ENCODE measurements around the gene NQO2. TPM values are rescaled to one million over a fixed set of nuclear protein-coding genes. Genes with fewer than 3 reads are reported as not detected.
"Not testable (repeated sequence)": the region's sequence is repeated elsewhere in the genome, so short reads cannot be mapped to it uniquely, and the experiment has no call there.

NQO2 gene
- total RNA-seq, 4 donors from 2014 or later: 24.4 to 40.5 (median 36.7) TPM

DNA sequence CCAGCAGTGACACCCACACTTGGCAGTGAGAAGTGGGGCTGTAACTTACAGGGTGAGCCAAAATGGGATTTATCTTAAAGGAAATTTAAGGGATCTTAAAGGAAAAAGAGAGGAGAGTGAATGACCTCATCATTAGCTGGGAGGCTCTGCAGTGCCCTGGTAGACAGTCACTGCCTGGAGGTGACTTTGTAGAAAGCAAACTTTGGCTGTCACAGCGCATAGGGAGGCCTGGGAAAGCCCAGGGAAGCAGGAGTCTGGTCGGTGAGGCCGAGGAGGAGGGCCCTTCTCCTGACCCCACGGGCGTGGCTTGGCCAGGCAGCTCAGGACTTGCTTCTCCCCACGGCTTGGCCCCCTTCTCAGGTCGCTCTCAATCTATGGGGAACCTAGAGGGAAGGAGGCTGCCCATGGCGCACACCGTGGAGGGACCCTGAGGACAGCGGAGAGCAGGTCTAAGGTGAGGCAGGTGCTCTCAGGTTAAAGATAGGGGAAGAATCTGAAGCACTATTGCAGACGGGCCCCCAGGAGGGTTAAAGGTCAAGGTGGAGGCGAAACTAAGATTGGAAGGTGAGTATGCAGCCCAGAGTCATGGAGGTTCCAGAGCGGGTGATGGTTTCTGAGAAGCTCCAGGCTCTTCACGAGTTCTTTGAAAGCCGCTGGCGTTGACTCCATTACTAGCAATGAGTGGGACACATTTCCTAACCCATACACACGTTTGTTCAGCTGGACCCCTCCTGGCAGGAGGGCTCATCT lies 53.0 kb downstream of the NQO2 start:
- 76 to 77% methylated on average over 17 of the region's 17 CpGs for WGBS, 2 donors
- TF ChIP-seq POLR2A (IDR thresholded peaks at IDR 0.05): no peak
- TF ChIP-seq, protein P1, sequence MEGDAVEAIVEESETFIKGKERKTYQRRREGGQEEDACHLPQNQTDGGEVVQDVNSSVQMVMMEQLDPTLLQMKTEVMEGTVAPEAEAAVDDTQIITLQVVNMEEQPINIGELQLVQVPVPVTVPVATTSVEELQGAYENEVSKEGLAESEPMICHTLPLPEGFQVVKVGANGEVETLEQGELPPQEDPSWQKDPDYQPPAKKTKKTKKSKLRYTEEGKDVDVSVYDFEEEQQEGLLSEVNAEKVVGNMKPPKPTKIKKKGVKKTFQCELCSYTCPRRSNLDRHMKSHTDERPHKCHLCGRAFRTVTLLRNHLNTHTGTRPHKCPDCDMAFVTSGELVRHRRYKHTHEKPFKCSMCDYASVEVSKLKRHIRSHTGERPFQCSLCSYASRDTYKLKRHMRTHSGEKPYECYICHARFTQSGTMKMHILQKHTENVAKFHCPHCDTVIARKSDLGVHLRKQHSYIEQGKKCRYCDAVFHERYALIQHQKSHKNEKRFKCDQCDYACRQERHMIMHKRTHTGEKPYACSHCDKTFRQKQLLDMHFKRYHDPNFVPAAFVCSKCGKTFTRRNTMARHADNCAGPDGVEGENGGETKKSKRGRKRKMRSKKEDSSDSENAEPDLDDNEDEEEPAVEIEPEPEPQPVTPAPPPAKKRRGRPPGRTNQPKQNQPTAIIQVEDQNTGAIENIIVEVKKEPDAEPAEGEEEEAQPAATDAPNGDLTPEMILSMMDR (IDR thresholded peaks at IDR 0.05): no peak
- DNase-seq (ENCODE audit: low spot score in 2 of 2): no peak
- intact Hi-C loops (cut with DNase I; ENCODE audit: low total_unique reads): loop anchor here (10.0 kb wide), 1 partner anchor 208 kb away; the partner anchor contains the start of gene SERPINB1
- no peak overlapping the region for H3K4me3 ChIP-seq (ENCODE audit: low read depth, poor library complexity, severe bottlenecking)

DNA sequence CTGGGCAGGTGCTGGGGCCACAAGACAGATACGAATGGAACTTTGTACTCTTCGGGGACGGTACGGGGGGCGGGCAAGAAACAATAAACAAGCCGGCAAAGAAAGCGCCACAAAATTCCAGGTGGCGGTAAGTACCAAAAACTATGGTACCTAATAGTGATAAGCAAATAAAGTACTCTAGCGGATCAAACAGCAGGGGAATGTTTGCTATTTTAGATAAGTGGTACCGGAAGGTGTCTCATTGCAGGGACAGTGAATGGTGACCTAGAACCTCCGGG lies 53.5 kb downstream of the NQO2 start:
- no peak for DNase-seq (ENCODE audit: low spot score in 2 of 2)
- 78 to 82% methylated on average over 11 of the region's 11 CpGs for WGBS, 2 donors
- TF ChIP-seq, protein P1 (IDR thresholded peaks at IDR 0.05): no peak
- no peak for TF ChIP-seq POLR2A (IDR thresholded peaks at IDR 0.05)
- H3K4me3 ChIP-seq (ENCODE audit: low read depth, poor library complexity, severe bottlenecking): no peak overlapping the region
- intact Hi-C loops (cut with DNase I; ENCODE audit: low total_unique reads): loop anchor here (10.0 kb wide), 1 partner anchor 208 kb away; the partner anchor contains the start of gene SERPINB1

DNA sequence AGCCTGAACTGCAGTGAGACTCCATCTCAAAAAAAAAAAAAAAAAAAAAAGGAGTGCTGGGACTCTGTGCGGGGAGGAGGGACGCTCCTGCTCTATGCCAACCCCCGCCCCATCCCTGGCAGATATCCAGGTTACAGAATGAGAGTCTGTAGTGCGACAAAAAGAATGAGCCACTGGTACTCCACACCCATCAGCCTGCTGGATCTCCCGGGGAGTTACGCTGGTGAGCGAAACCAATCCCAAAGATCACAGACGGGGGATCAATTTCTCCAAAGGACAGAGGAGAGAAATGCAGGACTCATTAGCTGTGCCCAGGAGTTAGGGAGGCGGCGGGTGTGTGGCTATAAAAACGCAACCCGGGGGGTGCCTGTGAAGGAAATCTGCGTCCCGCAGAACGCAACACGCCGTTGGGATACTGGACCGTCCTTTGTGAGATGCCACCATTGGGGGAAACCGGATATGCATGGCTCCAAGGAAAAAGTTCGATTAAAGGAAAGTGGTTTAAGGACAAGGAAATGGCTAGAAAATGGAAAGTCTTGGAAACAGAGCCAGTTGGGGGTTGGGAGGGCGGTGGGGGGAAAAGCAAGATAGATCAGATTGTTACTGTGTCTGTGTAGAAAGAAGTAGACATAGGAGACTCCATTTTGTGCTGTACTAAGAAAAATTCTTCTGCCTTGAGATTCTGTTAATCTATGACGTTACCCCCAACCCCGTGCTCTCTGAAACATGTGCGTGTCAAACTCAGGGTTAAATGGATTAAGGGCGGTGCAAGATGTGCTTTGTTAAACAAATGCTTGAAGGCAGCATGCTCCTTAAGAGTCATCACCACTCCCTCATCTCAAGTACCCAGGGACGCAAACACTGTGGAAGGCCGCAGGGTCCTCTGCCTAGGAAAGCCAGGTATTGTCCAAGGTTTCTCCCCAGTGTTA lies 54.8 kb downstream of the NQO2 start:
- peak in 1 of 2 donors; percentile 95 for DNase-seq (ENCODE audit: low spot score in 2 of 2)
- intact Hi-C loops (cut with DNase I; ENCODE audit: low total_unique reads): loop anchor here (2.0 to 10.0 kb wide), 2 partner anchors 58 to 210 kb away; partner anchors contain the start of gene SERPINB1
- not testable (repeated sequence) for H3K4me3 ChIP-seq (ENCODE audit: low read depth, poor library complexity, severe bottlenecking)
- WGBS, 2 donors: 20 to 23% methylated on average over 27 of the region's 27 CpGs

DNA sequence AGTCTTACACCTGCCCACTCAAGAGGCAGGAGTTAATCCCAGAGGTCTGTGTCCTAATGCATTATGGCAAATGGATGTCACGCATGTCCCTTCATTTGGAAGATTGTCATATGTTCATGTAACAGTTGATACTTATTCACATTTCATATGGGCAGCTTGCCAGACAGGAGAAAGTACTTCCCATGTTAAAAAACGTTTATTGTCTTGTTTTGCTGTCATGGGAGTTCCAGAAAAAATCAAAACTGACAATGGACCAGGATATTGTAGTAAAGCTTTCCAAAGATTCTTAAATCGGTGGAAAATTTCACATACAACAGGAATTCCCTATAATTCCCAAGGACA lies 55.4 kb downstream of the NQO2 start:
- 47 to 55% methylated on average over 3 of the region's 3 CpGs for WGBS, 2 donors
- not testable (repeated sequence) for DNase-seq (ENCODE audit: low spot score in 2 of 2); H3K4me3 ChIP-seq (ENCODE audit: low read depth, poor library complexity, severe bottlenecking)
- intact Hi-C loops (cut with DNase I; ENCODE audit: low total_unique reads): loop anchor here (2.0 to 10.0 kb wide), 2 partner anchors 58 to 210 kb away; partner anchors contain the start of gene SERPINB1

DNA sequence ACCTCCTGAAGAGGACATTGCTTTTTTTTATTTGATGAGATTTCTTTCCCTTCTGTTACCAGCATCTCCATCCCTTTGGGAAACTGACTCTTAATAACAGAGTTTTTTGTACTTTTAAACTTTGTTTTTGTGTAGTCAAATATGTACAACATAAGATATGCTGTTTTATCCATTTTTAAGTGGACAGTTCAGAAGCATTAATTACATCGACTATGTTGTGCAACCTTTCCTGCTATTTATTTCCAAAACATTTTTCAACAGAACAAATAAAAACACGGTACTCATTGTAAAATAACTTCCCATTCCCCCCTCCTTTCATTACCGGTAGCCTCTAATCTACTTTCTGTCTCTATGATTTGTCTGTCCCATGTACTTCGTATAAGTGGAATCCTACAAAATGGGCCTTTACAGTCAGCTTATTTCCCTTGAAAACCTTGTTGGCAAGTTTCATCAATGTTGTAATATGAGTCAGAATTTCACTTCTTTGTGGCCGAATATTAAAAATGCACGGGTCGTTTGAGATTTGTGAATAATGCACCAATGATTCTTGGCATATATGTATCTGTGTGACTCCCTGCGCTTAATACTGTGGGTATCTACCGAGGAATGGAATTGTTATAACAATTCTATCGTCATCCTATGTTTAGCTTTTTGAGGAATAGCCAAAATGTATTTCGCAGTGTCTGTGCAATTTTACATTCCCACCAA lies 57.5 kb downstream of the NQO2 start:
- intact Hi-C loops (cut with DNase I; ENCODE audit: low total_unique reads): loop anchor here (10.0 kb wide), 1 partner anchor 212 kb away; the partner anchor contains the start of gene SERPINB1
- H3K4me3 ChIP-seq (ENCODE audit: low read depth, poor library complexity, severe bottlenecking): no peak overlapping the region
- 85 to 86% methylated on average over 11 of the region's 11 CpGs for WGBS, 2 donors
- TF ChIP-seq POLR2A (IDR thresholded peaks at IDR 0.05): no peak
- TF ChIP-seq, protein P1 (IDR thresholded peaks at IDR 0.05): no peak
- no peak for DNase-seq (ENCODE audit: low spot score in 2 of 2)

DNA sequence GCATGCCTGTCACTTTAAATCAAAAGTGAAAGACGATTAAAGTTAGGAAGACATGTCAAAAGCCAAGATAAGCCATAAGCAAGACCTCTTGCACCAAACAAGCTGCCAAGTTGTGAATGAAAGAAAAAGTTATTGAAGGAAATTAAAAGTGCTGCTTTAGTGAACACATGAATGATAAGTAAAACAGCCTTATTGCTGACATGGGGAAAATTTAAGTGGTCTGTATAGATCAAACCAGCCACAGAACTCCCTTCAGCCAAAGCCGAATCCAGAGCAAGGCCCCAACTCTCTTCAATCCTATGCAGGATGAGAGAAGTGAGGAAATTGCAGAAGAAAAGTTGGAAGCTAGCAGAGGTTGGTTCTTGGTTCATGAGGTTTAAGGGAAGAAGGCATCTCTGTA lies 59.3 kb downstream of the NQO2 start:
- 75 to 80% methylated on average over 2 of the region's 2 CpGs for WGBS, 2 donors
- DNase-seq (ENCODE audit: low spot score in 2 of 2): no peak
- intact Hi-C loops (cut with DNase I; ENCODE audit: low total_unique reads): loop anchor here (10.0 kb wide), 1 partner anchor 214 kb away; the partner anchor contains the start of gene SERPINB1
- TF ChIP-seq, protein P1 (IDR thresholded peaks at IDR 0.05): no peak
- no peak for TF ChIP-seq POLR2A (IDR thresholded peaks at IDR 0.05)
- no peak overlapping the region for H3K4me3 ChIP-seq (ENCODE audit: low read depth, poor library complexity, severe bottlenecking)

DNA sequence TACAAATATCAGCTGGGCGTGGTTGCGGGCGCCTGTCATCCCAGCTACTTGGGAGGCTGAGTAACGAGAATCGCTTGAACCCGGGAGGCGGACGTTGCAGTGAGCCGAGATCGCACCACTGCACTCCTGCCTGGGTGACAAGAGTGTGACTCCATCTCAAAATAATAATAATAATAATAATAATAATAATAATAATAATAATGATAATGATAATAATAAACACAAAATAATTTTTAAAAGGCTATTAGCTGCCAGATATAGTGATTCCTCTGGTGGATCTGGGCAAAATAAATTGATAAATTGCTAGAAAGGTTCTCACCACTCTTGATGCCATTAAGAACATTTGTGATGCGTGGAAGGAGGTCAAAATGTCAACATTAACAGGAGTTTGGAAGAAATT lies 60.4 kb downstream of the NQO2 start:
- 95 to 96% methylated on average over 11 of the region's 11 CpGs for WGBS, 2 donors
- H3K4me3 ChIP-seq (ENCODE audit: low read depth, poor library complexity, severe bottlenecking); DNase-seq (ENCODE audit: low spot score in 2 of 2); intact Hi-C loops (cut with DNase I; ENCODE audit: low total_unique reads): not testable (repeated sequence)

Data from lower leg skin (tissue), 4 donors.